ENCODE data around the gene SDK1. TPM values are rescaled to one million over a fixed set of nuclear protein-coding genes. Genes with fewer than 3 reads are reported as not detected.

Gene SDK1
- total and polyA plus RNA-seq, 12 donors = 1.0 to 5.3 (median 3.2) TPM

DNA sequence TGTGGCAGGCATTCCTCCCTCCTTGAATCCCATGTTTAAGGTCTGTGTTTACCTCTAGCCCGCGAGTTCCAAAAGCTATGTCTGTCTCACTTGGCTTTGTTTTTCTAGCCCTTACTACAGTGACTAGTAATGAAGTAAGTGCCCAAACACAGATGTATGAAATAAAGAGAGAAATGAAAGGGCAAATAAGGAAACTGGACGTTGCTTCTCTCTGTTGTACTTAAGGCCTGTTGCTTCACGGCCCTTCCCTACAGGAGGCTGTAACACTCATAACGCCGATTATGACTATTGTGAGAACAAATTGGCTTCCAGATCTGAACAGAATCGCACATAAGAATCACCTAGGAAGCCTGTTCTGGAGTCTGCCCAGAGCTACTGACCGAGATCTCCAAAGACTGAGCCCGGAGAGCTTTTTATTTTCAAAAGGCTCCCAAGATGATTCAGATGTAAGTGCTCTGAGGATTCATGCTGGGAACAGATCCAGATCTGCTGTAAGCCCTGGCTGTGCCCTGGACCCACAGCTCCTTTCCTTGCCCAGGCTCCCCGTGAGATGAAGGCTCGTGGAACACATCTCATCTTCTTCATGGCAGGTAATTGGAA is 432.6 kb downstream of the SDK1 start:
- 82 to 92% methylated on average over 11 of the region's 11 CpGs for WGBS, 2 donors
- TF ChIP-seq, protein P1, sequence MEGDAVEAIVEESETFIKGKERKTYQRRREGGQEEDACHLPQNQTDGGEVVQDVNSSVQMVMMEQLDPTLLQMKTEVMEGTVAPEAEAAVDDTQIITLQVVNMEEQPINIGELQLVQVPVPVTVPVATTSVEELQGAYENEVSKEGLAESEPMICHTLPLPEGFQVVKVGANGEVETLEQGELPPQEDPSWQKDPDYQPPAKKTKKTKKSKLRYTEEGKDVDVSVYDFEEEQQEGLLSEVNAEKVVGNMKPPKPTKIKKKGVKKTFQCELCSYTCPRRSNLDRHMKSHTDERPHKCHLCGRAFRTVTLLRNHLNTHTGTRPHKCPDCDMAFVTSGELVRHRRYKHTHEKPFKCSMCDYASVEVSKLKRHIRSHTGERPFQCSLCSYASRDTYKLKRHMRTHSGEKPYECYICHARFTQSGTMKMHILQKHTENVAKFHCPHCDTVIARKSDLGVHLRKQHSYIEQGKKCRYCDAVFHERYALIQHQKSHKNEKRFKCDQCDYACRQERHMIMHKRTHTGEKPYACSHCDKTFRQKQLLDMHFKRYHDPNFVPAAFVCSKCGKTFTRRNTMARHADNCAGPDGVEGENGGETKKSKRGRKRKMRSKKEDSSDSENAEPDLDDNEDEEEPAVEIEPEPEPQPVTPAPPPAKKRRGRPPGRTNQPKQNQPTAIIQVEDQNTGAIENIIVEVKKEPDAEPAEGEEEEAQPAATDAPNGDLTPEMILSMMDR (IDR thresholded peaks at IDR 0.05) = no peak
- ATAC-seq (no peak), DNase-seq (no peak)
- Histone ChIP-seq H3K36me3 (no peaks in the 10 kb centered on the region), H3K27me3 (no peaks in the 10 kb centered on the region), H3K4me3 (no peak overlapping the region), H3K9me3 (peaks cover 0 to 25% (median 6%) of the 10 kb centered on the region in 11 donors), H3K4me1 (no peaks in the 10 kb centered on the region), H3K27ac (no peak overlapping the region)
- intact Hi-C loops (cut with DNase I) = no loop called here

GRCh38 chr7:3738964-3739363 is 437.9 kb downstream of the SDK1 start:
- no peak overlapping the region for H3K4me3 ChIP-seq
- H3K4me1 ChIP-seq = no peaks in the 10 kb centered on the region
- ATAC-seq (no peak), DNase-seq (no peak)
- intact Hi-C loops (cut with DNase I) = no loop called here
- TF ChIP-seq, protein P1 (IDR thresholded peaks at IDR 0.05) = no peak
- H3K27ac ChIP-seq = no peak overlapping the region
- H3K36me3 ChIP-seq = no peaks in the 10 kb centered on the region
- peaks cover 0 to 28% (median 13%) of the 10 kb centered on the region in 11 donors for H3K9me3 ChIP-seq
- no peaks in the 10 kb centered on the region for H3K27me3 ChIP-seq
- 81 to 88% methylated on average over 1 of the region's 1 CpG for WGBS, 2 donors

DNA sequence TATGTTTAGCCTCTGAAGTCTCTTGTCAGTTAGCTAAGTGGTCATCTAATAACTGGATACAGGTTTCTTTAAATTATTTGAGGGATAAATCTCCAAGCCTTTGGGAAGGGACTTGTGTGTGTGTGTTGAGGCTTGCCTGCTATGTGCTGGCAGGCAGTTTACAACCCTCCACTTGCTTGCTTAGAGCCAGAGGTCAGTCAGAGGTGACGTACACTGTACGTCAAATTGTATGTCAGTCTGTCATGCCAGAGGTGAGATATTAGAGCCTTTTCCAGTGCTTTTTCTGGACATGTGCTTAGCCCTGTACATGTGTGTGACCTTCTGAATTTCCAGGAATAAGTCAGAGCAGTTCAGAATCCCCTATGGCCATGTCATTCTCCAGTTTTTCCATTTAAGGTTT is 438.9 kb downstream of the SDK1 start:
- Histone ChIP-seq H3K4me1 (no peaks in the 10 kb centered on the region), H3K9me3 (peaks cover 0 to 28% (median 13%) of the 10 kb centered on the region in 11 donors), H3K36me3 (no peaks in the 10 kb centered on the region), H3K4me3 (no peak overlapping the region), H3K27me3 (no peaks in the 10 kb centered on the region), H3K27ac (no peak overlapping the region)
- TF ChIP-seq, protein P1 (IDR thresholded peaks at IDR 0.05) = no peak
- DNase-seq (no peak), ATAC-seq (peak in 1 of 8 donors; percentile 75)
- intact Hi-C loops (cut with DNase I) = no loop called here
- 49 to 54% methylated on average over 2 of the region's 2 CpGs for WGBS, 2 donors

- Histone ChIP-seq H3K4me3 (no peak overlapping the region), H3K9me3 (no peaks in the 10 kb centered on the region), H3K27ac (no peak overlapping the region), H3K36me3 (no peaks in the 10 kb centered on the region), H3K27me3 (no peaks in the 10 kb centered on the region), H3K4me1 (no peaks in the 10 kb centered on the region)
- DNase-seq (no peak), ATAC-seq (no peak)
- WGBS, 2 donors = 59 to 69% methylated on average over 2 of the region's 2 CpGs
- TF ChIP-seq, protein P1 (IDR thresholded peaks at IDR 0.05) = no peak
- intact Hi-C loops (cut with DNase I) = no loop called here
Measured at GRCh38 chr7:3747467-3747866, 446.4 kb downstream of the SDK1 start.

Data from heart right ventricle (tissue), 16 donors.